AG10803 (cell line): ENCODE data around the gene DNAH12.
"Not testable (repeated sequence)": the region's sequence is repeated elsewhere in the genome, so short reads cannot be mapped to it uniquely, and the experiment has no call there.

Experiments
- DNase-seq: peaks from one replicate; pipeline ENCODE4 v3.0.0; 2010; ENCODE audit warnings: low read depth
- H3K4me3 ChIP-seq: 2 replicates; pipeline ENCODE4 v1.5.1; 2011; ENCODE audit warnings: mild to moderate bottlenecking, low read length, control low read depth
- TF ChIP-seq, protein P1 (sequence below): conservative IDR thresholded peaks from 2 replicates; pipeline ENCODE4 v1.5.1; 2011; ENCODE audit warnings: mild to moderate bottlenecking, low read length, control low read depth, inconsistent platforms

The DNAH12 gene

DNA sequence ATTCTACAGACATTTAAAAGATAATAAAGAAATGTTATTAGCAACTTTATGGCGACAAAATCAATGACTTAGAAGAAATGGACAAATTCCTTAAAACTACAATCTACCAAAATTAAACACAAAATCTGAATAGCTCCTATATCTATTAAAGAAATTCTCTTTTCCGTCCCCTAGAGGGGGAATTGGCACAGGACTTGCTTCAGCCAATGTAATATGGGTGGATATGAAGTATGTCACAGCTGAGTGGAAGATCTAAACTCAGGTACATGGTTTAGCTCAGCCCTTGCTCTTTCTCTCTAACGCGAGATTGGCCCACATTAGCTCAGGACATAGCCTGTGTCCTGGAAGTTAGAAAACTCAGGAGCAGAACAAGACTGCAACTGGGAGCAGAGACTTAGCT is 79.3 kb downstream of the DNAH12 start:
- DNase-seq = no peak
- TF ChIP-seq, protein P1, sequence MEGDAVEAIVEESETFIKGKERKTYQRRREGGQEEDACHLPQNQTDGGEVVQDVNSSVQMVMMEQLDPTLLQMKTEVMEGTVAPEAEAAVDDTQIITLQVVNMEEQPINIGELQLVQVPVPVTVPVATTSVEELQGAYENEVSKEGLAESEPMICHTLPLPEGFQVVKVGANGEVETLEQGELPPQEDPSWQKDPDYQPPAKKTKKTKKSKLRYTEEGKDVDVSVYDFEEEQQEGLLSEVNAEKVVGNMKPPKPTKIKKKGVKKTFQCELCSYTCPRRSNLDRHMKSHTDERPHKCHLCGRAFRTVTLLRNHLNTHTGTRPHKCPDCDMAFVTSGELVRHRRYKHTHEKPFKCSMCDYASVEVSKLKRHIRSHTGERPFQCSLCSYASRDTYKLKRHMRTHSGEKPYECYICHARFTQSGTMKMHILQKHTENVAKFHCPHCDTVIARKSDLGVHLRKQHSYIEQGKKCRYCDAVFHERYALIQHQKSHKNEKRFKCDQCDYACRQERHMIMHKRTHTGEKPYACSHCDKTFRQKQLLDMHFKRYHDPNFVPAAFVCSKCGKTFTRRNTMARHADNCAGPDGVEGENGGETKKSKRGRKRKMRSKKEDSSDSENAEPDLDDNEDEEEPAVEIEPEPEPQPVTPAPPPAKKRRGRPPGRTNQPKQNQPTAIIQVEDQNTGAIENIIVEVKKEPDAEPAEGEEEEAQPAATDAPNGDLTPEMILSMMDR = 0 out of 2 replicates have a peak, but pooled peaks have one; percentile 0
- H3K4me3 ChIP-seq = no peak overlapping the region

DNA sequence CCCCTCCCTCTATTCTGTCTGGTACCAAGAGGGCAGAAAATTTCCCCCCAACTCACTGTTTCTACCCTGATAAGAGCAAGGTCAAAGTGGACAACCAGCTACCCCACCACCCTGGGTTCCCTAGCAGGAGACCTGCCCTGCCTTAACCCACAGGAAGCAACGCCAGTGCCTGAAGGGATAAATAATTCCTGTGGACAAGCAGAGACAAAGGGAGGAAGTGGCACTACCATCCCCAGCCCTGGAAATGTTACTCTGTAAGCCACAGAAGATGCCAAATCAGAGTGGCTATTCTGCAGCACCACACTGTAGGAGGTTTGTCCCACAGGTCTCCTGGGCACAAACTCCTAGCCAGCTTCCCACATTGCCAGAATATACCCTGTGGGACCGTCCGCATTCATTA is 80.1 kb downstream of the DNAH12 start:
- H3K4me3 ChIP-seq = no peak overlapping the region
- TF ChIP-seq, protein P1 = no peak
- DNase-seq = no peak

GRCh38 chr3:57451150-57451846 is 92.8 kb downstream of the DNAH12 start:
- H3K4me3 ChIP-seq = no peak overlapping the region
- no peak for DNase-seq
- TF ChIP-seq, protein P1 = no peak

DNA sequence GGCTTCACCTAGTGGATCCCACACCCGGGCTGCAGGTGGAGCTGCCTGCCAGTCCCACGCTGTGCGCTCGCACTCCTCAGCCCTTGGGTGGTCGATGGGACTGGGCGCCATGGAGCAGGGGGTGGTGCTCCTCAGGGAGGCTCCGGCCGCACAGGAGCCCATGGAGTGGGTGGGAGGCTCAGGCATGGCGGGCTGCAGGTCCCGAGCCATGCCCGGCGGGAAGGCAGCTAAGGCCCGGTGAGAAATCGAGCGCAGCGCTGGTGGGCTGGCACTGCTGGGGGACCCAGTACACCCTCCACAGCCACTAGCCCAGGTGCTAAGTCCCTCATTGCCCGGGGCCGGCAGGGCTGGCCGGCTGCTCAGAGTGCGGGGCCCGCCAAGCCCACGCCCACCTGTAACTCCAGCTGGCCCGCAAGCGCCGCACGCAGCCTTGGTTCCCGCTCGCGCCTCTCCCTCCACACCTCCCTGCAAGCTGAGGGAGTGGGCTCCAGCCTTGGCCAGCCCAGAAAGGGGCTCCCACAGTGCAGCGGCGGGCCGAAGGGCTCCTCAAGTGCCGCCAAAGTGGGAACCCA is 94.8 kb downstream of the DNAH12 start:
- not testable (repeated sequence) for H3K4me3 ChIP-seq, DNase-seq

- not testable (repeated sequence) for H3K4me3 ChIP-seq
Measured at GRCh38 chr3:57448489-57448888, 95.7 kb downstream of the DNAH12 start.

GRCh38 chr3:57446318-57446841 is 97.8 kb downstream of the DNAH12 start:
- H3K4me3 ChIP-seq = no peak overlapping the region

More at GRCh38 chr3:57448489-57448888, 95.7 kb downstream of the DNAH12 start:
- not testable (repeated sequence) for DNase-seq

GRCh38 chr3:57444469-57444868 is 99.7 kb downstream of the DNAH12 start:
- no peak overlapping the region for H3K4me3 ChIP-seq
- TF ChIP-seq, protein P1 = no peak
- DNase-seq = no peak

More at GRCh38 chr3:57446318-57446841, 97.8 kb downstream of the DNAH12 start:
- peak; percentile 51 for DNase-seq
- TF ChIP-seq, protein P1 = no peak

DNA sequence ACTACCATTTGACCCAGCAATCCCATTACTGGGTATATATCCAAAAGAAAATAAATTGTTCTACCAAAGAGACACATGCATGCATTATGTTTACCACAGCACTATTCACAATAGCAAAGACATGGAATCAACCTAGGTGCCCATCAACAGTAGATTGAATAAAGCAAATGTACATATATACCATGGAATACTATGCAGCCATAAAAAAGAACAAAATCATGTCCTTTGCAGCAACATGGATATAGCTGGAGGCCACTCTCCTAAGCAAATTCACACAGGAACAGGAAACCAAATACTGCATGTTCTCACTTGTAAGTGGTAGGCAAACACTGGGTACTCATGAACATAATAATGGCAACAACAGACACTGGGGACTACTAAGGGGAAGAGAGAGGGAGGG is 104.0 kb downstream of the DNAH12 start:
- not testable (repeated sequence) for DNase-seq, H3K4me3 ChIP-seq

- not testable (repeated sequence) for H3K4me3 ChIP-seq, DNase-seq
Measured at GRCh38 chr3:57438460-57438859, 105.7 kb downstream of the DNAH12 start.
